Spleen (tissue), 7 donors: Measurements from ENCODE around the gene COL11A1.

Experiments used
- POLR2A ChIP-seq, 3 donors: fragments of 450-650 bp; IDR thresholded peaks; one replicate each; pipeline ENCODE4 v1.5.1; 2017; ENCODE audit warnings: antibody characterized with exemption in 3 of 3, mild to moderate bottlenecking in 1 of 3
- TF ChIP-seq, protein P1 (sequence below), 11 experiments: fragments of 200-600 bp in 7 of 11; fragments of 450-650 bp in 4 of 11; sonication (generic) in 4 of 11; IDR thresholded peaks in 8 of 11; conservative IDR thresholded peaks in 3 of 11; 1 replicate in 7 of 11; 2 replicates in 4 of 11; pipeline versions ENCODE4 v1.4.0 to v1.8.0; 2016 to 2021; ENCODE audit warnings: antibody characterized with exemption in 11 of 11, inconsistent platforms in 4 of 11, mild to moderate bottlenecking in 1 of 11
- donor health status: DM: no; HTN: no; CAD: no; lungs with moderate emphysema.
- donor health status: DM: no; HTN: no; CAD: no.
- donor health status: DM: no; HTN: no; CAD: no.

- TF ChIP-seq, protein P1, sequence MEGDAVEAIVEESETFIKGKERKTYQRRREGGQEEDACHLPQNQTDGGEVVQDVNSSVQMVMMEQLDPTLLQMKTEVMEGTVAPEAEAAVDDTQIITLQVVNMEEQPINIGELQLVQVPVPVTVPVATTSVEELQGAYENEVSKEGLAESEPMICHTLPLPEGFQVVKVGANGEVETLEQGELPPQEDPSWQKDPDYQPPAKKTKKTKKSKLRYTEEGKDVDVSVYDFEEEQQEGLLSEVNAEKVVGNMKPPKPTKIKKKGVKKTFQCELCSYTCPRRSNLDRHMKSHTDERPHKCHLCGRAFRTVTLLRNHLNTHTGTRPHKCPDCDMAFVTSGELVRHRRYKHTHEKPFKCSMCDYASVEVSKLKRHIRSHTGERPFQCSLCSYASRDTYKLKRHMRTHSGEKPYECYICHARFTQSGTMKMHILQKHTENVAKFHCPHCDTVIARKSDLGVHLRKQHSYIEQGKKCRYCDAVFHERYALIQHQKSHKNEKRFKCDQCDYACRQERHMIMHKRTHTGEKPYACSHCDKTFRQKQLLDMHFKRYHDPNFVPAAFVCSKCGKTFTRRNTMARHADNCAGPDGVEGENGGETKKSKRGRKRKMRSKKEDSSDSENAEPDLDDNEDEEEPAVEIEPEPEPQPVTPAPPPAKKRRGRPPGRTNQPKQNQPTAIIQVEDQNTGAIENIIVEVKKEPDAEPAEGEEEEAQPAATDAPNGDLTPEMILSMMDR (IDR thresholded peaks at IDR 0.05 in 8 of 11, conservative IDR thresholded peaks at IDR 0.05 in 3 of 11): no peak
- TF ChIP-seq POLR2A (IDR thresholded peaks at IDR 0.05): no peak
These were observed 84.3 kb downstream of the COL11A1 start for GRCh38 chr1:103024051-103024450.
